C4-2B (cell line): ENCODE results near the gene RITA1.

Experiments
- H3K27ac ChIP-seq: fragments of 450-650 bp; 2 replicates; pipeline ENCODE4 v1.5.1; 2017
- CTCF ChIP-seq: fragments of 450-650 bp; conservative IDR thresholded peaks from 2 replicates; pipeline ENCODE4 v1.5.1; 2017; ENCODE audit warnings: mild to moderate bottlenecking
- ZFX ChIP-seq: fragments of 450-650 bp; IDR thresholded peaks from 2 replicates; pipeline ENCODE4 v1.6.1; 2017

The RITA1 gene

GRCh38 chr12:113163030-113163360 is 22.5 kb upstream of the RITA1 start:
- TF ChIP-seq CTCF (no peak), ZFX (no peak)
- no peak overlapping the region for H3K27ac ChIP-seq

- no peak overlapping the region for H3K27ac ChIP-seq
- TF ChIP-seq ZFX (no peak), CTCF (no peak)
Measured at GRCh38 chr12:113164014-113164413, 21.5 kb upstream of the RITA1 start.

GRCh38 chr12:113165521-113166450 is 19.7 kb upstream of the RITA1 start:
- no peak overlapping the region for H3K27ac ChIP-seq
- no peak for TF ChIP-seq CTCF
- TF ChIP-seq ZFX: no peak

- no peak for TF ChIP-seq CTCF
- no peak for TF ChIP-seq ZFX
- H3K27ac ChIP-seq: no peak overlapping the region
Measured at GRCh38 chr12:113167868-113168267, 17.7 kb upstream of the RITA1 start.

- TF ChIP-seq ZFX (no peak), CTCF (no peak)
- no peak overlapping the region for H3K27ac ChIP-seq
Measured at GRCh38 chr12:113169697-113170096, 15.8 kb upstream of the RITA1 start.

- H3K27ac ChIP-seq: no peak overlapping the region
- TF ChIP-seq ZFX (no peak), CTCF (no peak)
Measured at GRCh38 chr12:113170457-113170856, 15.1 kb upstream of the RITA1 start.

GRCh38 chr12:113170926-113171325 is 14.6 kb upstream of the RITA1 start:
- no peak overlapping the region for H3K27ac ChIP-seq
- TF ChIP-seq ZFX: no peak
- no peak for TF ChIP-seq CTCF
